Body of pancreas (tissue), 4 donors: ENCODE data around the gene HPS6. TPM values are rescaled to one million over a fixed set of nuclear protein-coding genes. Genes with fewer than 3 reads are reported as not detected.

ENCODE experiments used
- ATAC-seq: fragments of 150-250 bp; one replicate; pipeline ENCODE4 v1.9.1; 2016
- DNase-seq, 4 donors: peaks; one replicate each; pipeline ENCODE4 v3.0.0-alpha.2; 2019
- H3K27ac ChIP-seq, 4 donors: fragments of 200-600 bp; sonication (generic); 1 replicate in 3 of 4; 2 replicates in 1 of 4; pipeline versions ENCODE4 v1.5.1 to v1.6.1; 2016 to 2019; ENCODE audit warnings: mild to moderate bottlenecking in 1 of 4, mixed read lengths in 1 of 4, moderate library complexity in 1 of 4
- H3K27me3 ChIP-seq, 2 donors: fragments of 200-600 bp; sonication (generic); one replicate each; pipeline ENCODE4 v1.6.0; 2016; ENCODE audit warnings: mild to moderate bottlenecking in 1 of 2
- H3K36me3 ChIP-seq, 2 donors: fragments of 200-600 bp; sonication (generic); replicated peaks in 1 of 2; 2 replicates each; pipeline ENCODE4 v1.5.1; 2016; ENCODE audit warnings: low read depth in 2 of 2; ENCODE audit not compliant: insufficient read depth in 1 of 2
- H3K4me1 ChIP-seq: fragments of 200-600 bp; sonication (generic); one replicate; pipeline ENCODE4 v1.6.0; 2016
- H3K4me3 ChIP-seq, 2 donors: fragments of 200-600 bp; sonication (generic); 1 replicate in 1 of 2; 2 replicates in 1 of 2; pipeline ENCODE4 v1.5.1; 2016 to 2019
- H3K9me3 ChIP-seq, 3 donors: fragments of 200-600 bp; sonication (generic); 1 replicate in 2 of 3; 2 replicates in 1 of 3; pipeline ENCODE4 v1.5.1; 2016
- CTCF ChIP-seq, 7 experiments: fragments of 450-650 bp in 4 of 7; fragments of 200-600 bp in 3 of 7; sonication (generic) in 3 of 7; IDR thresholded peaks; one replicate each; pipeline ENCODE4 v1.5.1; 2016 to 2019; ENCODE audit warnings: antibody characterized with exemption in 7 of 7
- POLR2A ChIP-seq, 3 donors: fragments of 450-650 bp; IDR thresholded peaks; one replicate each; pipeline ENCODE4 v1.6.1; 2016; ENCODE audit warnings: antibody characterized with exemption in 3 of 3, mild to moderate bottlenecking in 2 of 3
- WGBS, 2 donors: methylation state at CpG; one replicate each; pipeline ENCODE4 v1.1.5; 2017; 5-methylcytosine and 5-hydroxymethylcytosine counted together
- intact Hi-C: fragments of 100-400 bp; cut with DNase I; formaldehyde crosslinking; loops from one replicate; pipeline ENCODE4 v1.15.1; 2023
- total RNA-seq, 2 donors: library from RNA; depleted of rRNA; stranded (reverse); fragments of >200 nt; gene quantifications; one replicate each; pipeline ENCODE4 v1.1.0, GENCODE V29; 2016

Gene HPS6
- total RNA-seq, 2 donors from 2014 or later = 16.6 to 33.0 TPM

- Histone ChIP-seq H3K36me3 (no peaks in the 10 kb centered on the region), H3K27ac (no peak overlapping the region), H3K4me1 (no peaks in the 10 kb centered on the region), H3K27me3 (no peaks in the 10 kb centered on the region), H3K4me3 (no peak overlapping the region), H3K9me3 (no peaks in the 10 kb centered on the region)
- intact Hi-C loops = no loop called here
- 93 to 96% methylated on average over 7 to 8 of the region's 8 CpGs for WGBS, 2 donors
- TF ChIP-seq POLR2A (IDR thresholded peaks at IDR 0.05) (no peak), CTCF (IDR thresholded peaks at IDR 0.05) (no peak)
- ATAC-seq (no peak), DNase-seq (no peak)
These were observed 21.0 kb downstream of the HPS6 start for GRCh38 chr10:102086196-102086595.

- Histone ChIP-seq H3K27me3 (no peaks in the 10 kb centered on the region), H3K4me3 (no peak overlapping the region), H3K36me3 (no peaks in the 10 kb centered on the region), H3K4me1 (no peaks in the 10 kb centered on the region), H3K9me3 (no peaks in the 10 kb centered on the region), H3K27ac (no peak overlapping the region)
- intact Hi-C loops = no loop called here
- WGBS, 2 donors = 64 to 68% methylated on average over 2 of the region's 2 CpGs
- TF ChIP-seq CTCF (IDR thresholded peaks at IDR 0.05) (no peak), POLR2A (IDR thresholded peaks at IDR 0.05) (no peak)
- ATAC-seq (no peak), DNase-seq (no peak)
These were observed 25.6 kb downstream of the HPS6 start for GRCh38 chr10:102090772-102091171.

- Histone ChIP-seq H3K27ac (no peak overlapping the region), H3K27me3 (no peaks in the 10 kb centered on the region), H3K4me3 (no peak overlapping the region), H3K9me3 (no peaks in the 10 kb centered on the region), H3K36me3 (no peaks in the 10 kb centered on the region), H3K4me1 (no peaks in the 10 kb centered on the region)
- ATAC-seq = no peak
- no peak for DNase-seq
- intact Hi-C loops = no loop called here
- no peak for TF ChIP-seq POLR2A (IDR thresholded peaks at IDR 0.05)
- TF ChIP-seq CTCF (IDR thresholded peaks at IDR 0.05) = no peak
- 90 to 97% methylated on average over 7 of the region's 7 CpGs for WGBS, 2 donors
These were observed 31.3 kb downstream of the HPS6 start for GRCh38 chr10:102096449-102096848.

- DNase-seq (no peak), ATAC-seq (no peak)
- Histone ChIP-seq H3K4me3 (no peak overlapping the region), H3K27me3 (no peaks in the 10 kb centered on the region), H3K36me3 (no peaks in the 10 kb centered on the region), H3K27ac (no peak overlapping the region), H3K9me3 (no peaks in the 10 kb centered on the region), H3K4me1 (no peaks in the 10 kb centered on the region)
- WGBS, 2 donors = 72 to 83% methylated on average over 5 of the region's 5 CpGs
- intact Hi-C loops = no loop called here
- TF ChIP-seq POLR2A (IDR thresholded peaks at IDR 0.05) = no peak
- no peak for TF ChIP-seq CTCF (IDR thresholded peaks at IDR 0.05)
These were observed 36.0 kb downstream of the HPS6 start for GRCh38 chr10:102101152-102101551.

- no peaks in the 10 kb centered on the region for H3K9me3 ChIP-seq
- H3K4me1 ChIP-seq = no peaks in the 10 kb centered on the region
- no peaks in the 10 kb centered on the region for H3K27me3 ChIP-seq
- no peaks in the 10 kb centered on the region for H3K36me3 ChIP-seq
- WGBS, 2 donors = 81 to 88% methylated on average over 1 of the region's 1 CpG
- no peak overlapping the region for H3K27ac ChIP-seq
- DNase-seq (no peak), ATAC-seq (no peak)
- intact Hi-C loops = no loop called here
- TF ChIP-seq POLR2A (IDR thresholded peaks at IDR 0.05) (no peak), CTCF (IDR thresholded peaks at IDR 0.05) (no peak)
- no peak overlapping the region for H3K4me3 ChIP-seq
These were observed 37.3 kb downstream of the HPS6 start for GRCh38 chr10:102102421-102102820.
